Keratinocyte (primary cell): ENCODE data around the gene ATXN7L3B. TPM values are rescaled to one million over a fixed set of nuclear protein-coding genes. Genes with fewer than 3 reads are reported as not detected.

Experiments used
- DNase-seq: peaks from one replicate; pipeline ENCODE4 v3.0.0-alpha.2; 2011; ENCODE audit warnings: low read depth, missing footprints, low spot score
- FAIRE-seq: peaks from 2 replicates; lab custom pipeline; 2011; peaks lifted over from hg19 to GRCh38; lab: Jason Lieb, UNC
- H2AFZ ChIP-seq: 2 replicates; pipeline ENCODE4 v1.6.0; 2012; ENCODE audit warnings: low read length, control low read depth, inconsistent platforms; ENCODE audit not compliant: control insufficient read depth
- H3K27ac ChIP-seq: 2 replicates; pipeline ENCODE4 v1.5.1; 2011; ENCODE audit warnings: low read length; ENCODE audit not compliant: control insufficient read depth, insufficient read depth
- H3K27me3 ChIP-seq: 3 replicates; pipeline ENCODE4 v1.6.0; 2011; ENCODE audit warnings: low read length; ENCODE audit not compliant: control insufficient read depth, insufficient read depth; ENCODE audit errors: extremely low read depth
- H3K36me3 ChIP-seq, 2 experiments: 2 replicates in 1 of 2; 3 replicates in 1 of 2; pipeline ENCODE4 v1.5.1; 2011; ENCODE audit warnings: low read length in 2 of 2, mild to moderate bottlenecking in 1 of 2; ENCODE audit not compliant: control insufficient read depth in 2 of 2, insufficient read depth in 2 of 2; ENCODE audit errors: extremely low read depth in 1 of 2
- H3K4me1 ChIP-seq: 3 replicates; pipeline ENCODE4 v1.5.1; 2011; ENCODE audit warnings: low read length; ENCODE audit not compliant: control insufficient read depth, insufficient read depth; ENCODE audit errors: extremely low read depth
- H3K4me2 ChIP-seq: 3 replicates; pipeline ENCODE4 v1.6.0; 2011; ENCODE audit warnings: low read depth, low read length; ENCODE audit not compliant: control insufficient read depth, insufficient read depth; ENCODE audit errors: extremely low read depth
- H3K4me3 ChIP-seq, 3 experiments: fragments of 200-600 bp in 1 of 3; sonication (generic) in 1 of 3; 2 replicates in 2 of 3; 3 replicates in 1 of 3; pipeline ENCODE4 v1.5.1; 2011 to 2016; ENCODE audit warnings: low read length in 3 of 3, mild to moderate bottlenecking in 3 of 3, control low read depth in 2 of 3, inconsistent platforms in 1 of 3, low read depth in 1 of 3, mixed read lengths in 1 of 3, mixed run types in 1 of 3, moderate library complexity in 1 of 3; ENCODE audit not compliant: control insufficient read depth in 2 of 3, insufficient read depth in 2 of 3; ENCODE audit errors: extremely low read depth in 1 of 3
- H3K79me2 ChIP-seq: 2 replicates; pipeline ENCODE4 v1.6.0; 2012; ENCODE audit warnings: low read length; ENCODE audit not compliant: control insufficient read depth, insufficient read depth
- H3K9ac ChIP-seq: 3 replicates; pipeline ENCODE4 v1.6.0; 2011; ENCODE audit warnings: low read length; ENCODE audit not compliant: control insufficient read depth, insufficient read depth; ENCODE audit errors: extremely low read depth
- H3K9me1 ChIP-seq: 3 replicates; pipeline ENCODE4 v1.6.0; 2011; ENCODE audit warnings: low read length; ENCODE audit not compliant: control insufficient read depth, insufficient read depth; ENCODE audit errors: extremely low read depth
- H3K9me3 ChIP-seq: 2 replicates; pipeline ENCODE4 v1.5.1; 2012; ENCODE audit warnings: low read depth, low read length; ENCODE audit not compliant: control insufficient read depth
- H4K20me1 ChIP-seq: 3 replicates; pipeline ENCODE4 v1.6.0; 2011; ENCODE audit warnings: low read length; ENCODE audit not compliant: control insufficient read depth, insufficient read depth; ENCODE audit errors: extremely low read depth
- EZH2 ChIP-seq: IDR thresholded peaks from one replicate; pipeline ENCODE4 v1.6.1; 2012; ENCODE audit warnings: inconsistent platforms, mild to moderate bottlenecking, low read length, moderate library complexity
- dilution Hi-C: fragments of 300-500 bp; cut with MboI; formaldehyde crosslinking; loops from one replicate; pipeline ENCODE4 v1.7.0; 2020; ENCODE audit warnings: low sequenced_read_pairs; ENCODE audit not compliant: extremely low pct_ligation_motif_present
- polyA plus RNA-seq, 5 experiments: library from polyadenylated mRNA; depleted of rRNA in 3 of 5; stranded (reverse) in 3 of 5; stranded (forward) in 1 of 5; unstranded in 1 of 5; fragments of >200 nt; gene quantifications; 1 replicate in 1 of 5; 2 replicates in 3 of 5; 3 replicates in 1 of 5; pipeline versions ENCODE4 v1.2.1 to v1.2.3, GENCODE V29; 2011 to 2012; ENCODE audit warnings: missing spikeins in 2 of 5, low read depth in 1 of 5, low replicate concordance in 1 of 5
- TF ChIP-seq, protein P1 (sequence below), 3 experiments: IDR thresholded peaks in 1 of 3; conservative IDR thresholded peaks in 1 of 3; optimal IDR thresholded peaks in 1 of 3; 2 replicates in 2 of 3; 3 replicates in 1 of 3; pipeline versions ENCODE3 to v1.5.1; 2011; ENCODE audit warnings: low read length in 3 of 3, mild to moderate bottlenecking in 3 of 3, moderate library complexity in 2 of 3, control low read depth in 1 of 3, inconsistent platforms in 1 of 3; ENCODE audit not compliant: insufficient read depth in 2 of 3; ENCODE audit errors: extremely low read depth in 1 of 3

The ATXN7L3B gene
- polyA plus RNA-seq, 1 donor (not counting 4 experiments of a cell fraction or from before 2014, with no cell fraction given) = 16.0 TPM

DNA sequence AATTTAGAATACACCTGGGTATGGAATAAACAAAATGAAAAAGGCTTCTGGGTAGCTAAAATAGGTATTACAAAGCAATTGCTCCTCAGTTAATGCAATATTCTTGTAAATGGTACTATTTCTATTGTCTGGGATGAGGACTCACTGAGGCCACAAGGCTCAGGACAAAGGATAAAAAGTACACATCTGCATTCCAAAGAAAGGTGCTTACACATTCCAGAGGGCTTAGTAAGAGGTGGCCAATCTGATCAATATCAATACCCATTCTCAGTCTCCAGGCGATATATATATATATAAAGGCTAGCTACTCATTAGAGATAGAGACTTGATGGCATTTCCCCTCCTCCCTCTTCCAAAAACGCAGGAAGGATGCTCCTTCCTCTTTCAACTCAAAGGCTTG, 43.8 kb downstream of the ATXN7L3B start:
- Histone ChIP-seq H4K20me1 (no peaks in the 10 kb centered on the region), H3K9me1 (no peaks in the 10 kb centered on the region), H3K27ac (no peak overlapping the region), H3K4me3 (no peak overlapping the region), H3K79me2 (no peaks in the 10 kb centered on the region), H3K4me2 (no peak overlapping the region), H3K9ac (no peak overlapping the region), H3K9me3 (no peaks in the 10 kb centered on the region), H3K4me1 (no peaks in the 10 kb centered on the region), H3K27me3 (no peaks in the 10 kb centered on the region), H3K36me3 (no peaks in the 10 kb centered on the region), H2AFZ (no peak overlapping the region)
- TF ChIP-seq EZH2 = no peak
- TF ChIP-seq, protein P1, sequence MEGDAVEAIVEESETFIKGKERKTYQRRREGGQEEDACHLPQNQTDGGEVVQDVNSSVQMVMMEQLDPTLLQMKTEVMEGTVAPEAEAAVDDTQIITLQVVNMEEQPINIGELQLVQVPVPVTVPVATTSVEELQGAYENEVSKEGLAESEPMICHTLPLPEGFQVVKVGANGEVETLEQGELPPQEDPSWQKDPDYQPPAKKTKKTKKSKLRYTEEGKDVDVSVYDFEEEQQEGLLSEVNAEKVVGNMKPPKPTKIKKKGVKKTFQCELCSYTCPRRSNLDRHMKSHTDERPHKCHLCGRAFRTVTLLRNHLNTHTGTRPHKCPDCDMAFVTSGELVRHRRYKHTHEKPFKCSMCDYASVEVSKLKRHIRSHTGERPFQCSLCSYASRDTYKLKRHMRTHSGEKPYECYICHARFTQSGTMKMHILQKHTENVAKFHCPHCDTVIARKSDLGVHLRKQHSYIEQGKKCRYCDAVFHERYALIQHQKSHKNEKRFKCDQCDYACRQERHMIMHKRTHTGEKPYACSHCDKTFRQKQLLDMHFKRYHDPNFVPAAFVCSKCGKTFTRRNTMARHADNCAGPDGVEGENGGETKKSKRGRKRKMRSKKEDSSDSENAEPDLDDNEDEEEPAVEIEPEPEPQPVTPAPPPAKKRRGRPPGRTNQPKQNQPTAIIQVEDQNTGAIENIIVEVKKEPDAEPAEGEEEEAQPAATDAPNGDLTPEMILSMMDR (optimal IDR thresholded peaks at IDR 0.05 in 1 of 3, IDR thresholded peaks at IDR 0.05 in 1 of 3, conservative IDR thresholded peaks at IDR 0.05 in 1 of 3; ENCODE audit: extremely low read depth in 1 of 3, insufficient read depth in 2 of 3, low read length in 3 of 3) = no peak
- dilution Hi-C loops = no loop called here
- FAIRE-seq = no peak
- no peak for DNase-seq

DNA sequence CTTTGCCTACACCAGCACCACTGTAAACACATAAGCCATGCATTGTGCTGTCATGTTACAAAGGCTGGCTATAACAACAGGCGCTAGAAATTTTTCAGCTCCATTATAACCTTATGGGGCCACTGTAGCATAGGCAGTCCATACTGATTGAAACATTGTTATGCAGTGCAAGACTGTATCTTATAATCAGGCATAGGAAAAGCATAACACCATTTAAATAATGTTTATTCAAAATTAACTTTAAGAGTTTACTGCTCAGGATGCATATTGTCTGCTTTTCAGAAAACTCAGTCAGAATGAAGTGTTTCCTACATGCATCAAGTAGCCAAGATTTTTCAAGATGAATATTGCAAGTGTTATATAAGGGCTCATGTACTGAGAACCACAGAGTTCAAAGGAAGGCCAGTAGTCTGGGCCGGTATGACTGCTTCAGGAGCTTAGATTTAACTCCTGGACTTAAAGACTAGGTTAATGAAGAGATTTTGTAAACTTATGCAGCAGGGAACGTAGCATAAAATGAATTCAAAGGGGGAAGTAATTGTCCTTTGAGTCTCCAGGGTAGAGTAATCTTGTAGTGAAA, 46.9 kb downstream of the ATXN7L3B start:
- no peak overlapping the region for H3K4me3 ChIP-seq
- no peaks in the 10 kb centered on the region for H4K20me1 ChIP-seq
- H3K4me1 ChIP-seq = no peaks in the 10 kb centered on the region
- H2AFZ ChIP-seq = no peak overlapping the region
- H3K4me2 ChIP-seq = no peak overlapping the region
- no peaks in the 10 kb centered on the region for H3K79me2 ChIP-seq
- no peaks in the 10 kb centered on the region for H3K36me3 ChIP-seq
- FAIRE-seq = no peak
- H3K9me3 ChIP-seq = no peaks in the 10 kb centered on the region
- DNase-seq = no peak
- H3K27me3 ChIP-seq = no peaks in the 10 kb centered on the region
- dilution Hi-C loops = no loop called here
- no peaks in the 10 kb centered on the region for H3K9me1 ChIP-seq
- H3K27ac ChIP-seq = no peak overlapping the region
- TF ChIP-seq, protein P1 (optimal IDR thresholded peaks at IDR 0.05 in 1 of 3, IDR thresholded peaks at IDR 0.05 in 1 of 3, conservative IDR thresholded peaks at IDR 0.05 in 1 of 3; ENCODE audit: extremely low read depth in 1 of 3, insufficient read depth in 2 of 3, low read length in 3 of 3) = no peak
- no peak for TF ChIP-seq EZH2
- H3K9ac ChIP-seq = no peak overlapping the region
